HCT116 (cell line): Measurements from ENCODE around the gene CSNK1D. TPM values are rescaled to one million over a fixed set of nuclear protein-coding genes. Genes with fewer than 3 reads are reported as not detected.

Experiments
- ATAC-seq: fragments of 200-7000 bp; cut with Tn5 transposase; 2 replicates; pipeline ENCODE4 v1.9.1; 2020; ENCODE audit warnings: mild to moderate bottlenecking, moderate library complexity
- BruUV-seq: library from RNA; stranded (reverse); fragments of 400-500 nt; replicated peaks from 2 replicates; lab custom pipeline; 2021; lab: Mats Ljungman, UMichigan
- CTCF ChIA-PET: fragments of 300-600 bp; sonication (Branson Sonifier 250); formaldehyde crosslinking; loops from one replicate; lab custom pipeline; 2021; ENCODE audit warnings: antibody characterized with exemption; lab: Charles Lee
- POLR2A ChIA-PET: fragments of 300-600, 350-600 bp; sonication (Branson Sonifier 250); formaldehyde crosslinking; loops from one replicate; lab custom pipeline; 2021; ENCODE audit warnings: antibody characterized with exemption; lab: Charles Lee
- RAD21 ChIA-PET, 2 experiments: fragments of 300-600 bp; sonication (Branson Sonifier 250); formaldehyde crosslinking; loops; one replicate each; lab custom pipeline; 2023; ENCODE audit warnings: low total read pairs in 2 of 2; ENCODE audit not compliant: uncharacterized antibody in 2 of 2, unreplicated experiment in 2 of 2, low non-redundant PET in 1 of 2; lab: Charles Lee
- DNase-seq: peaks from one replicate; pipeline ENCODE4 v3.0.0-alpha.2; 2010; ENCODE audit warnings: low read depth, low spot score
- H2AFZ ChIP-seq: fragments of 200-600 bp; shearing (Covaris generic), sonication (generic); 2 replicates; pipeline ENCODE4 v1.6.1; 2017; ENCODE audit warnings: low read depth, mixed run types, mixed read lengths, antibody characterized with exemption, low read length; ENCODE audit not compliant: poor library complexity, severe bottlenecking
- H3K27ac ChIP-seq: 2 replicates; pipeline ENCODE4 v1.5.1; 2012; ENCODE audit warnings: low read depth, low read length
- H3K27me3 ChIP-seq: fragments of 200-600 bp; sonication (generic); 2 replicates; pipeline ENCODE4 v1.6.1; 2016; ENCODE audit warnings: mixed run types, low read length, mixed read lengths; ENCODE audit not compliant: insufficient read depth
- H3K36me3 ChIP-seq, 2 experiments: fragments of 200-500 bp in 1 of 2; fragments of 200-600 bp in 1 of 2; sonication (Bioruptor generic) in 1 of 2; sonication (generic) in 1 of 2; 2 replicates each; pipeline versions ENCODE4 v1.5.1 to v1.6.1; 2014 to 2016; ENCODE audit warnings: low read length in 2 of 2, inconsistent platforms in 1 of 2, mixed read lengths in 1 of 2, mixed run types in 1 of 2; ENCODE audit not compliant: insufficient read depth in 2 of 2, control insufficient read depth in 1 of 2
- H3K4me1 ChIP-seq, 2 experiments: fragments of 200-600 bp in 1 of 2; sonication (generic) in 1 of 2; 2 replicates each; pipeline versions ENCODE4 v1.5.1 to v1.6.1; 2012 to 2017; ENCODE audit warnings: low read length in 2 of 2, inconsistent platforms in 1 of 2, mild to moderate bottlenecking in 1 of 2, mixed read lengths in 1 of 2, mixed run types in 1 of 2, moderate library complexity in 1 of 2; ENCODE audit not compliant: insufficient read depth in 2 of 2, control insufficient read depth in 1 of 2
- H3K4me2 ChIP-seq: fragments of 200-600 bp; sonication (generic); 2 replicates; pipeline ENCODE4 v1.6.1; 2017; ENCODE audit warnings: mixed run types, low read length, mixed read lengths
- H3K4me3 ChIP-seq, 2 experiments: fragments of 200-600 bp in 1 of 2; sonication (generic) in 1 of 2; replicated peaks in 1 of 2; 2 replicates each; pipeline ENCODE4 v1.5.1; 2011 to 2016; ENCODE audit warnings: low read length in 2 of 2, control low read depth in 1 of 2, low read depth in 1 of 2, mild to moderate bottlenecking in 1 of 2, mixed read lengths in 1 of 2, mixed run types in 1 of 2
- H3K79me2 ChIP-seq: fragments of 200-600 bp; sonication (generic); 2 replicates; pipeline ENCODE4 v1.6.1; 2017; ENCODE audit warnings: mild to moderate bottlenecking, mixed run types, low read length, moderate library complexity, mixed read lengths; ENCODE audit not compliant: insufficient read depth
- H3K9ac ChIP-seq: fragments of 200-600 bp; sonication (generic); 2 replicates; pipeline ENCODE4 v1.6.1; 2016; ENCODE audit warnings: low read length, mixed read lengths
- H3K9me2 ChIP-seq: fragments of 200-600 bp; sonication (generic), shearing (Covaris generic); 2 replicates; pipeline ENCODE4 v1.6.1; 2017; ENCODE audit warnings: mixed run types, mild to moderate bottlenecking, moderate library complexity; ENCODE audit not compliant: insufficient read depth
- H3K9me3 ChIP-seq, 2 experiments: fragments of 200-500 bp in 1 of 2; fragments of 200-600 bp in 1 of 2; sonication (Bioruptor generic) in 1 of 2; sonication (generic) in 1 of 2; 2 replicates each; pipeline ENCODE4 v1.6.1; 2014 to 2017; ENCODE audit warnings: low read length in 2 of 2, mixed read lengths in 2 of 2, inconsistent platforms in 1 of 2, low read depth in 1 of 2, mild to moderate bottlenecking in 1 of 2, mixed run types in 1 of 2, moderate library complexity in 1 of 2; ENCODE audit not compliant: control insufficient read depth in 1 of 2, insufficient read depth in 1 of 2
- H4K20me1 ChIP-seq: fragments of 200-600 bp; sonication (generic), shearing (Covaris generic); 2 replicates; pipeline ENCODE4 v1.6.1; 2017; ENCODE audit warnings: mixed run types, mild to moderate bottlenecking, moderate library complexity; ENCODE audit not compliant: insufficient read depth
- ATF3 ChIP-seq: IDR thresholded peaks from 2 replicates; pipeline ENCODE4 v1.6.1; 2012
- CBX3 ChIP-seq: IDR thresholded peaks from 2 replicates; pipeline ENCODE4 v1.6.1; 2012; ENCODE audit warnings: low read depth
- ELF1 ChIP-seq: IDR thresholded peaks from 2 replicates; pipeline ENCODE4 v1.6.1; 2012; ENCODE audit warnings: low read depth, borderline replicate concordance
- JUND ChIP-seq: IDR thresholded peaks from 2 replicates; pipeline ENCODE4 v1.6.1; 2012
- SIN3A ChIP-seq: IDR thresholded peaks from 2 replicates; pipeline ENCODE4 v1.6.1; 2012; ENCODE audit warnings: low read depth
- intact Hi-C: fragments of 100-400 bp; cut with micrococcal nuclease; formaldehyde crosslinking; loops from 2 replicates; pipeline ENCODE4 v1.10.0; 2022
- total RNA-seq: library from RNA; stranded (reverse); gene quantifications from one replicate; pipeline ENCODE4 v1.2.1, GENCODE V29; 2021; ENCODE audit not compliant: unreplicated experiment
- TF ChIP-seq, protein P1 (sequence below): IDR thresholded peaks from 2 replicates; pipeline ENCODE4 v1.6.1; 2012; ENCODE audit warnings: low read depth

CSNK1D gene
- total RNA-seq, 1 experiment from 2014 or later: 176 TPM

DNA sequence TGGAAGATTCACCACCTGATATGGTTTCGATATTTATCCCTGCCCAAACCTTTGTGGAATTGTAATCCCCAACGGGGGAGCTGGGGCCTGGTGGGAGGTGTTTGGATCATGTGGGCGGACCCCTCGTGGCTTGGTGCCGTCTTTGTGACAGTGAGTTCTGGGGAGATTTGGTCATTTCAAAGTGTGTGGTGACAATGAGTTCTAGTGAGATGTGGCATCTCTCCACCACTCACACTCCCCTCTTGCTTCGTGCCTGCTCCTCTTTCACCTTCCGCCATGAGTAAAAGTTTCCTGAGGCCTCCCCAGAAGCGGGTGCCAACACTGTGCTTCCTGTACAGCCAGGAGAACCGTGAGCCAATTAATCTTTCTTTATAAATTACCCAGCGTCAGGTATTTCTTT is 70.5 kb downstream of the CSNK1D start:
- CTCF ChIA-PET: interaction anchor here (1.0 kb wide), 1 partner anchor 172 kb away, joined by 3 read pairs; no protein-coding TSS in a partner anchor
- H3K4me2 ChIP-seq: no peak overlapping the region
- H3K4me1 ChIP-seq: peaks cover 35 to 41% of the 10 kb centered on the region in 2 experiments
- peaks cover 5% of the 10 kb centered on the region; the same call in 1 of the 2 replicates for H3K79me2 ChIP-seq
- TF ChIP-seq ELF1: no peak
- TF ChIP-seq CBX3: no peak
- TF ChIP-seq ATF3: no peak
- TF ChIP-seq SIN3A: no peak
- no peak for TF ChIP-seq JUND
- TF ChIP-seq, protein P1, sequence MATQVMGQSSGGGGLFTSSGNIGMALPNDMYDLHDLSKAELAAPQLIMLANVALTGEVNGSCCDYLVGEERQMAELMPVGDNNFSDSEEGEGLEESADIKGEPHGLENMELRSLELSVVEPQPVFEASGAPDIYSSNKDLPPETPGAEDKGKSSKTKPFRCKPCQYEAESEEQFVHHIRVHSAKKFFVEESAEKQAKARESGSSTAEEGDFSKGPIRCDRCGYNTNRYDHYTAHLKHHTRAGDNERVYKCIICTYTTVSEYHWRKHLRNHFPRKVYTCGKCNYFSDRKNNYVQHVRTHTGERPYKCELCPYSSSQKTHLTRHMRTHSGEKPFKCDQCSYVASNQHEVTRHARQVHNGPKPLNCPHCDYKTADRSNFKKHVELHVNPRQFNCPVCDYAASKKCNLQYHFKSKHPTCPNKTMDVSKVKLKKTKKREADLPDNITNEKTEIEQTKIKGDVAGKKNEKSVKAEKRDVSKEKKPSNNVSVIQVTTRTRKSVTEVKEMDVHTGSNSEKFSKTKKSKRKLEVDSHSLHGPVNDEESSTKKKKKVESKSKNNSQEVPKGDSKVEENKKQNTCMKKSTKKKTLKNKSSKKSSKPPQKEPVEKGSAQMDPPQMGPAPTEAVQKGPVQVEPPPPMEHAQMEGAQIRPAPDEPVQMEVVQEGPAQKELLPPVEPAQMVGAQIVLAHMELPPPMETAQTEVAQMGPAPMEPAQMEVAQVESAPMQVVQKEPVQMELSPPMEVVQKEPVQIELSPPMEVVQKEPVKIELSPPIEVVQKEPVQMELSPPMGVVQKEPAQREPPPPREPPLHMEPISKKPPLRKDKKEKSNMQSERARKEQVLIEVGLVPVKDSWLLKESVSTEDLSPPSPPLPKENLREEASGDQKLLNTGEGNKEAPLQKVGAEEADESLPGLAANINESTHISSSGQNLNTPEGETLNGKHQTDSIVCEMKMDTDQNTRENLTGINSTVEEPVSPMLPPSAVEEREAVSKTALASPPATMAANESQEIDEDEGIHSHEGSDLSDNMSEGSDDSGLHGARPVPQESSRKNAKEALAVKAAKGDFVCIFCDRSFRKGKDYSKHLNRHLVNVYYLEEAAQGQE: no peak
- TF ChIP-seq, all 23 proteins: peak for 0
- POLR2A ChIA-PET: interaction anchor here (2.1 kb wide), 1 partner anchor 26 kb away, joined by 5 read pairs; the partner anchor contains the start of gene SLC16A3
- RAD21 ChIA-PET: no interaction called here
- intact Hi-C loops: no loop called here
- BruUV-seq: no TSS peak
- Histone ChIP-seq H3K9me3 (no peaks in the 10 kb centered on the region), H3K27ac (no peak overlapping the region), H3K9ac (no peak overlapping the region), H2AFZ (no peak overlapping the region), H3K4me3 (no peak overlapping the region), H3K36me3 (peaks cover 12 to 13% of the 10 kb centered on the region in 2 experiments; a peak in 3 of 4 replicates), H4K20me1 (no peaks in the 10 kb centered on the region), H3K9me2 (no peaks in the 10 kb centered on the region), H3K27me3 (no peaks in the 10 kb centered on the region)
- ATAC-seq (no peak), DNase-seq (no peak)
